ENCODE data around the gene ACR.
"Not testable (repeated sequence)": the region's sequence is repeated elsewhere in the genome, so short reads cannot be mapped to it uniquely, and the experiment has no call there.

ACR gene

GRCh38 chr22:50733521-50734342, 4.3 kb upstream of the ACR start:
- DNase-seq: no peak

GRCh38 chr22:50734343-50734771, 3.6 kb upstream of the ACR start:
- no peak for DNase-seq

GRCh38 chr22:50734986-50735738, 2.8 kb upstream of the ACR start:
- no peak for DNase-seq

GRCh38 chr22:50735739-50736030, 2.3 kb upstream of the ACR start:
- DNase-seq: no peak

DNA sequence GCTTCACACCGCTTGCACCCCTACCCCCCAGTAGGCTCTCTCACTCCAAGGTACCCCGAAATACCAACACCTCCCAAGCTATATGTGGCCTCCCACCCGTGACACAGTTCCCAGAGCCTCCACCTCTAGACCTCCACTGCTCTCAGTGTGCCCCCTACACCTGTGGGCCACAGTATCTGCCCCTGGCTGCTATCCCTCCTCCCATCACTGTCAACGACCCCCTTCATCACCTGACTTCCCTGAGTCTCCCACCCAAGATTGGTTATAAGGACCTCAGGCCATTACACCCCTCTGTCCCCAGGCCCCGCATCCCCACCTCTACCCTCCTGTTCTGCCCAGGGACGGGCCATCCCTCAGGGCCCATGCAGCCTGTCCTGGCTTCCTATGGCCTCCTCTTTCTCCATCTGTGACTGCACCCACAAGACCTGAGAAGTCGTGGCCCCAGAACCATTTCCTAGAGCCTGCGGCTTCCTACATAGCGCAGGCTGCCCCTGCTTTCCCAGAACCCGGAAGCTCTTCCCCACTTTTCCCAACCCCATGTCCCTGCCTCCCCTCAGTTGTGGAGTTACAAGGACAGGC, 734 bp downstream of the ACR start:
- DNase-seq: no peak

DNA sequence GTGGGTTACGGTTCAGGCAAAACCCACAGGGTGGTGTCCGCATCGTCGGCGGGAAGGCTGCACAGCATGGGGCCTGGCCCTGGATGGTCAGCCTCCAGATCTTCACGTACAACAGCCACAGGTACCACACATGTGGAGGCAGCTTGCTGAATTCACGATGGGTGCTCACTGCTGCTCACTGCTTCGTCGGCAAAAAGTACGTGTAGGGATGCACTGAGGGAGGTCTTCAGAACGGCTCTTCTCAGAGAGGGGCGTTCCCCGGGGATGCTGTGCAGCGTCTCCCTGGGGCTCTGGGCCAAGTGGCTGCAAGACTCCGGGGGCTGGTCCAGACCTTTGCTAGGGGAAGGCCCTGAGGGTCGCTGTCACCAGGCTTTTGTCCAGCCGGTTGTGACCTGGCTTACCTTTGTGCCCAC, 1.3 kb downstream of the ACR start:
- no peak for DNase-seq

GRCh38 chr22:50739894-50740293, 1.9 kb downstream of the ACR start:
- peak; percentile 68 for DNase-seq

- DNase-seq: not testable (repeated sequence)
These were observed 2.7 kb downstream of the ACR start for GRCh38 chr22:50740714-50741113.

DNA sequence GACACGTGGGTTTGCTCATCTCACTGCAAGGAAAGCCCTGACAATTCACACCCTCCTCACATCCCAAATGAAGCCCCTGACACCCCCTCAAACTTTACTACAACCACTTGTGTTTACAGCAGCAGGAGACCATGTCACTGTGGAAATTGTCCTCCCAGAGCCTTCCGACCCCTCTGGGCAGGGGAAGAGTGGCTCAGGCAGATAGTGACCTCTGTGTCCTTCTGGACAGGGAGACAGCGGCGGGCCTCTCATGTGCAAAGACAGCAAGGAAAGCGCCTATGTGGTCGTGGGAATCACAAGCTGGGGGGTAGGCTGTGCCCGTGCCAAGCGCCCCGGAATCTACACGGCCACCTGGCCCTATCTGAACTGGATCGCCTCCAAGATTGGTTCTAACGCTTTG, 6.4 kb downstream of the ACR start:
- DNase-seq: not testable (repeated sequence)

DNA sequence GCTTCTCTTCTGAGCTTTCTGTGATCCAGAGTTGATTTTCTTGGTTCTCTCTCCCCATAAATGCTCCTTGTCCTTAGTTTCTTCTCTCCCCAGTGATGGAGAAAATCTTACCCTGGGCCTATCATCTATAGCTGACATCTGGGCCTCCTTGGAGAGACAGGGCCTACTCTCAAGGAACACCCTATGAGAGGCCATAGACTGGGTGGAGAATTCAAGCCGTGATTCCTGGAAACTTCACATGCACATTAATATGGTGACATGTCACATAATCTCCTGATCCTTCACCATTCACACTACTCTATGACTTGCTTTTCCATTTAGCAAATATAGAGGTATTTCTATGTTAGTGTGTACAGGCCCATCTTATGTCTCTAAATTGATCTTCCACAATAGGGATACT, 9.5 kb downstream of the ACR start:
- DNase-seq: not testable (repeated sequence)

DNA sequence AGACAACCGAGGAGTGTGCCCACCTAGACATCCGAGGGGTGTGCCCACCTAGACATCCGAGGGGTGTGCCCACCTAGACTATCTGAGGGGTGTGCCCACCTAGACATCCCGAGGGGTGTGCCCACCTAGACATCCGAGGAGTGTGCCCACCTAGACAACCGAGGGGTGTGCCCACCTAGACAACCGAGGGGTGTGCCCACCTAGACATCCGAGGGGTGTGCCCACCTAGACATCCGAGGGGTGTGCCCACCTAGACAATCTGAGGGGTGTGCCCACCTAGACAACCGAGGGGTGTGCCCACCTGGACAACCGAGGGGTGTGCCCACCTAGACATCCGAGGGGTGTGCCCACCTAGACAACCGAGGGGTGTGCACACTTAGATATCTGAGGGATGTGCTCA, 10.6 kb downstream of the ACR start:
- DNase-seq: not testable (repeated sequence)

- not testable (repeated sequence) for DNase-seq
These were observed 11.5 kb downstream of the ACR start for GRCh38 chr22:50749302-50750074.

GRCh38 chr22:50755251-50755650, 17.2 kb downstream of the ACR start:
- DNase-seq: not testable (repeated sequence)

GRCh38 chr22:50756406-50756805, 18.4 kb downstream of the ACR start:
- DNase-seq: not testable (repeated sequence)

GRCh38 chr22:50756949-50757491, 19.0 kb downstream of the ACR start:
- DNase-seq: peak; percentile 19

- DNase-seq: not testable (repeated sequence)
These were observed 21.8 kb downstream of the ACR start for GRCh38 chr22:50759597-50760341.

- DNase-seq: not testable (repeated sequence)
These were observed 23.8 kb downstream of the ACR start for GRCh38 chr22:50761829-50762228.

GRCh38 chr22:50764288-50764687, 26.3 kb downstream of the ACR start:
- DNase-seq: not testable (repeated sequence)

GRCh38 chr22:50775132-50775531, 37.1 kb downstream of the ACR start:
- DNase-seq: peak; percentile 68

GRCh38 chr22:50777631-50778030, 39.6 kb downstream of the ACR start:
- not testable (repeated sequence) for DNase-seq

DNA sequence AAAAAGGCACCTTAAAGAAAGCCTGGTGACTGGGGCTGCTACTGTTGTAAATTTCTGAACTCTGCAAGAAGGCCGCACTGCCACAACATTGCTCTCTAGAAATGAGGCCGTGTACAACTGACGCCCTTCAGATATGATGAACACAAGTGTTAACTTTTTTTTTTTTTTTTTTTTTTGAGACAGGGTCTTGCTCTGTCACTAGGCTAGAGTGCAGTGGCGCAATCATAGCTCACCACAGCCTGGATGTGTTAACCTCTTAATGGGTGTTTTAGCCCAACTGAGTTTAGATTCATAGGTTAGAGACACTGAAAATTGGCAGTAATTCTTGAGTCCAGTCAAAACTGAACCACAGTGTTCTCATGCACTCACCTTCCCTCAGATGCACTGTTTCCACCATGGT, 42.2 kb downstream of the ACR start:
- DNase-seq: not testable (repeated sequence)

DNA sequence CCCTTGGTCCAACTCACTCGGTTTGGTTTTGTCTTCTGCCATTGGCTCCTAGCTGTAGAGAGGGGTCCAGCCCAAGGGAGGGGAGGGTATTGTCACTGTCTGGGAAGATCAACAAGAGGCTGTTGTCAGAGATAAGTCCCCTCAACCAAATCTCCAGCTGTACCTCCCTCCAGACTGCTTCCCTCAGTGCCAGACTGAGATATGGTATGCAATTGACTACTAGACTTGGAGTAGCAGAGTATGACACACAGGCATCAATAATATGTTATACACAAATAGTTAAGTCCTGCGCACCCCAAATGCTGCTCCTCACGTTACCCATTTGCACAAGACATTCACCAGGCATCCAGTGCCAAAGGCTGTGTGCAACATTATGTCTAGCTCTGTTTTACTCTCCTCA, 44.2 kb downstream of the ACR start:
- DNase-seq: not testable (repeated sequence)
